Ascending aorta (tissue), 2 donors: ENCODE results near the gene POLR3A. TPM values are rescaled to one million over a fixed set of nuclear protein-coding genes. Genes with fewer than 3 reads are reported as not detected.

Experiments
- DNase-seq, 2 donors: peaks; one replicate each; pipeline ENCODE4 v3.0.0-alpha.2; 2019; ENCODE audit warnings: low spot score in 2 of 2
- H3K27ac ChIP-seq, 2 donors: fragments of 200-600 bp; sonication (generic); one replicate each; pipeline ENCODE4 v1.5.1; 2016 to 2017; ENCODE audit warnings: mild to moderate bottlenecking in 1 of 2
- H3K27me3 ChIP-seq: fragments of 200-600 bp; sonication (generic); one replicate; pipeline ENCODE4 v1.5.1; 2017
- H3K36me3 ChIP-seq, 2 donors: fragments of 200-600 bp; sonication (generic); one replicate each; pipeline ENCODE4 v1.5.1; 2016
- H3K4me1 ChIP-seq, 2 donors: fragments of 200-600 bp; sonication (generic); one replicate each; pipeline ENCODE4 v1.5.1; 2016 to 2017; ENCODE audit warnings: mild to moderate bottlenecking in 1 of 2
- H3K4me3 ChIP-seq, 2 donors: fragments of 200-600 bp; sonication (generic); one replicate each; pipeline ENCODE4 v1.5.1; 2016 to 2017; ENCODE audit warnings: mild to moderate bottlenecking in 1 of 2
- H3K9me3 ChIP-seq, 2 donors: fragments of 200-600 bp; sonication (generic); one replicate each; pipeline ENCODE4 v1.5.1; 2016
- CTCF ChIP-seq, 3 experiments: fragments of 200-600 bp in 2 of 3; fragments of 450-650 bp in 1 of 3; sonication (generic) in 2 of 3; IDR thresholded peaks; one replicate each; pipeline ENCODE4 v1.5.1; 2016 to 2019; ENCODE audit warnings: antibody characterized with exemption in 3 of 3, mild to moderate bottlenecking in 1 of 3, moderate library complexity in 1 of 3
- intact Hi-C: fragments of 100-400 bp; cut with DNase I; formaldehyde crosslinking; loops from one replicate; pipeline ENCODE4 v1.15.1; 2023
- total RNA-seq: library from RNA; depleted of rRNA; stranded (reverse); fragments of >200 nt; gene quantifications from one replicate; pipeline ENCODE4 v1.1.0, GENCODE V29; 2016

The POLR3A gene
- total RNA-seq, 1 donor from 2014 or later = 18.6 TPM

GRCh38 chr10:78025685-78026364, 3.5 kb downstream of the POLR3A start:
- no peak for DNase-seq
- TF ChIP-seq CTCF (IDR thresholded peaks at IDR 0.05) = no peak
- Histone ChIP-seq H3K27ac (no peak overlapping the region), H3K36me3 (peaks cover 45 to 56% of the 10 kb centered on the region in 2 donors), H3K27me3 (no peaks in the 10 kb centered on the region), H3K4me3 (no peak overlapping the region), H3K4me1 (peaks cover 9 to 10% of the 10 kb centered on the region in 2 donors), H3K9me3 (no peaks in the 10 kb centered on the region)
- intact Hi-C loops = loop anchor here (5.0 kb wide), 1 partner anchor 99 kb away; the partner anchor contains the start of gene DLG5

GRCh38 chr10:78023741-78024140, 5.6 kb downstream of the POLR3A start:
- no peak overlapping the region for H3K27ac ChIP-seq

GRCh38 chr10:78021201-78021600, 8.1 kb downstream of the POLR3A start:
- DNase-seq = no peak
- Histone ChIP-seq H3K9me3 (no peaks in the 10 kb centered on the region), H3K4me1 (no peaks in the 10 kb centered on the region), H3K4me3 (no peak overlapping the region), H3K27me3 (no peaks in the 10 kb centered on the region), H3K27ac (no peak overlapping the region), H3K36me3 (peaks cover 89 to 100% of the 10 kb centered on the region in 2 donors)
- TF ChIP-seq CTCF (IDR thresholded peaks at IDR 0.05) = no peak
- intact Hi-C loops = no loop called here

More at GRCh38 chr10:78023741-78024140, 5.6 kb downstream of the POLR3A start:
- Histone ChIP-seq H3K9me3 (no peaks in the 10 kb centered on the region), H3K4me1 (peaks cover 9% of the 10 kb centered on the region in 2 donors), H3K36me3 (peaks cover 66 to 77% of the 10 kb centered on the region in 2 donors), H3K4me3 (no peak overlapping the region), H3K27me3 (no peaks in the 10 kb centered on the region)
- DNase-seq = no peak
- no peak for TF ChIP-seq CTCF (IDR thresholded peaks at IDR 0.05)
- intact Hi-C loops = no loop called here

GRCh38 chr10:78019264-78019663, 10.1 kb downstream of the POLR3A start:
- Histone ChIP-seq H3K27me3 (no peaks in the 10 kb centered on the region), H3K9me3 (no peaks in the 10 kb centered on the region), H3K4me1 (no peaks in the 10 kb centered on the region), H3K27ac (no peak overlapping the region), H3K4me3 (no peak overlapping the region), H3K36me3 (peaks cover 90 to 99% of the 10 kb centered on the region in 2 donors)
- intact Hi-C loops = no loop called here
- TF ChIP-seq CTCF (IDR thresholded peaks at IDR 0.05) = no peak
- DNase-seq = no peak

- Histone ChIP-seq H3K36me3 (peaks cover 85 to 99% of the 10 kb centered on the region in 2 donors), H3K27me3 (no peaks in the 10 kb centered on the region), H3K27ac (no peak overlapping the region), H3K9me3 (no peaks in the 10 kb centered on the region), H3K4me1 (no peaks in the 10 kb centered on the region), H3K4me3 (no peak overlapping the region)
- no peak for TF ChIP-seq CTCF (IDR thresholded peaks at IDR 0.05)
- intact Hi-C loops = no loop called here
- no peak for DNase-seq
Measured at GRCh38 chr10:78017856-78018255, 11.5 kb downstream of the POLR3A start.
